Large intestine (tissue), 3 donors: ENCODE measurements around the gene WDR48. TPM values are rescaled to one million over a fixed set of nuclear protein-coding genes. Genes with fewer than 3 reads are reported as not detected.

ENCODE experiments used
- DNase-seq, 2 donors: peaks; one replicate each; pipeline versions ENCODE4 v3.0.0 to v3.0.0-alpha.2; 2013
- H3K27ac ChIP-seq: one replicate; pipeline ENCODE4 v1.5.1; 2013; ENCODE audit warnings: low read length
- H3K27me3 ChIP-seq: 2 replicates; pipeline ENCODE4 v1.6.1; 2013; ENCODE audit warnings: low read length; ENCODE audit not compliant: control insufficient read depth, insufficient read depth
- H3K36me3 ChIP-seq: 2 replicates; pipeline ENCODE4 v1.6.1; 2013; ENCODE audit warnings: low read length; ENCODE audit not compliant: control insufficient read depth, insufficient read depth
- H3K4me1 ChIP-seq: one replicate; pipeline ENCODE4 v1.6.1; 2013; ENCODE audit warnings: low read length; ENCODE audit not compliant: control insufficient read depth, insufficient read depth
- H3K4me3 ChIP-seq: one replicate; pipeline ENCODE4 v1.5.1; 2013; ENCODE audit warnings: low read length
- H3K9me3 ChIP-seq: one replicate; pipeline ENCODE4 v1.6.1; 2013; ENCODE audit warnings: mild to moderate bottlenecking, low read depth, low read length, moderate library complexity; ENCODE audit not compliant: control insufficient read depth
- WGBS: methylation state at CpG from one replicate; pipeline ENCODE4 v1.1.5; 2013; ENCODE audit warnings: low lambda C conversion rate; ENCODE audit not compliant: insufficient coverage; 5-methylcytosine and 5-hydroxymethylcytosine counted together
- polyA plus RNA-seq: library from polyadenylated mRNA; unstranded; fragments of 120-200 nt; gene quantifications from one replicate; pipeline ENCODE4 v1.2.1, GENCODE V29; 2013

Gene WDR48
- polyA plus RNA-seq, 1 donor = 40.0 TPM

DNA sequence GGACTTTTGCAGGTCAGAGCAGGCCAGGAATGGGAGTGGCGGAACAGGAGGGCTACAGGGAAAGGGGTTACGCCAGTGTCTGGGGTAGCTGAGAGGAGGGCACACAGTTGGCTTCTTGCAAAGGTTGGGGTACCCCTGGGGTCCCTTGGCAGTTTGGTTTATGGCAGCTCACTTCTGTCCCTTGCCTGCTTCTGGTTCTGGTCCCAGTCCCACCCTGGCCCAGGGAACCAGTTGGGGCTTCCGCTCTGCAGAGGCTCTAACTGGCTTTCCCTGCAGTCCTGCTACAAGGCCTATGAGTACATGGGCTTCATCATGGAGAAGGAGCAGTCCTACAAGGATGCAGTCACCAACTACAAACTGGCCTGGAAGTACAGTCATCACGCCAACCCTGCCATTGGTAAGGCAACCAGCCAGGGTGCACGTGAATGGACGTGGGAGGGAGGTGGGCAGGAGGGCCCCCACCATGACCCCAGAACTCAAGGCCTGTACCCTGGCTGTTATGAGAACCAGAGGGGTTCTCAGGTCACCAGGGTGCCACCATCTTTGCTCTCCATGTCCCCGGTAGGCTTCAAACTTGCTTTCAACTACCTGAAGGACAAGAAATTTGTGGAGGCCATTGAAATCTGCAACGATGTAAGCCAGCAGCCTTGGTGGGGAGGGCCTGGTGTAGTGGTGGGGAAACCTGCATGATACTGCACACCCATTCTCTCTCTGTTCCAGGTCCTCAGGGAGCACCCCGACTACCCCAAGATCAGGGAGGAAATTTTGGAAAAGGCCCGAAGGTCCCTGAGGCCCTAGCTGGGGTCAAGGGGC, 86.4 kb downstream of the WDR48 start:
- WGBS = no CpG with 5 or more reads among the region's 10 CpGs
- no peak for DNase-seq
- H3K4me1 ChIP-seq = peaks cover 20% of the 10 kb centered on the region

DNA sequence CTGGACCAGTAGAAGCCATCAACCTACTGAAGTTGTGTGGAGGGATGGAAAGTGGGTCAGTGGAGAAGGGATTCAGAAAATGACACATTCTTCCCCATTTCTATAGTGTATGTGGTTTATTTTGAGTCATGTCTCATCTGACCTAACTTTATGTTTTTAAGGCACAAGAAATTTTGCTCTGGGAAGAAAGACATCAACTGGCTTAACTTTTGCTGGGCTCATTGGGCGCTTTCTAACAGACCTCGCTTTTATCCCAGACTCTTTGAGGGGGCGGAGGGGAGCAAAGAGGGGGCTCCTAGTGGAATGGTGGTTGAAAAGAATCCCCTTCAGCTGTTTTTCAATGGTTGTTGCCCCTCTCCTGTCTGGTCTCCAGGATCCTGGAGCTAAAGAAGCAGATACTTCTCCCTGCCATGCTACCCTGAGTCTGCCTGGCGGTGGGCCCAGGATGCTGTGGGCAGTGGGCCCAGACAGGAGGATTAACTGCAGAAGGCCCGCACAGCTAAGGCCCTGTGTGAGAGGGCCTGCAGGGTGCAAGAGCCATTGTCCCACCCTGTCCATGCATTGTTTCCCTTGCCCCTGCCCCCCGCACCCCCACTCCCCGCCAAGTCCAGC, 87.1 kb downstream of the WDR48 start:
- Histone ChIP-seq H3K4me1 (peaks cover 20% of the 10 kb centered on the region), H3K36me3 (peaks cover 32% of the 10 kb centered on the region), H3K9me3 (no peaks in the 10 kb centered on the region), H3K4me3 (no peak overlapping the region), H3K27me3 (no peaks in the 10 kb centered on the region), H3K27ac (no peak overlapping the region)
- no peak for DNase-seq
- WGBS = no CpG with 5 or more reads among the region's 7 CpGs

More for the DNA sequence above, 86.4 kb downstream of the WDR48 start:
- peaks cover 24% of the 10 kb centered on the region for H3K36me3 ChIP-seq
- H3K27me3 ChIP-seq = no peaks in the 10 kb centered on the region
- H3K4me3 ChIP-seq = no peak overlapping the region
- H3K9me3 ChIP-seq = no peaks in the 10 kb centered on the region
- H3K27ac ChIP-seq = no peak overlapping the region

DNA sequence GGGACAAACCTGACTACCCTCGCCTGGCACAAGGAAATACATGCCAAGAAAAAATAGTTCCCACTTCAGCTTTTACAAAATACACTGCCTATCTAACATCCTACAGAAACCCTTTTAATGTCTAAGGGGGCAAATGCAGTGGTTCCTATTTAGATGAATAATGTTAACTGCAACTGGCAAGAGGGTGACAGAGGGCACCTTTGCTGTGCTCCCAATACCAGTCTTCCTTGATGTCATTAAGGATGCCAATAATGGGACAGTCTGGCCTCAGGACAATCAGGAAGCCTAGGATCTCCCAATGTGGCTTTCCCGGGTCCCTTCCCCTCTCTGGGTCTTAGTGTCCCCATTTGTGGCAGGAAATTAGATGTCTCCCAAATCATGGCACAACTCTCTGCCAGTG, 87.6 kb downstream of the WDR48 start:
- no peak for DNase-seq
- Histone ChIP-seq H3K27me3 (no peaks in the 10 kb centered on the region), H3K4me1 (peaks cover 20% of the 10 kb centered on the region), H3K36me3 (peaks cover 37% of the 10 kb centered on the region), H3K4me3 (no peak overlapping the region), H3K9me3 (no peaks in the 10 kb centered on the region), H3K27ac (no peak overlapping the region)
- no CpG with 5 or more reads among the region's 2 CpGs for WGBS

DNA sequence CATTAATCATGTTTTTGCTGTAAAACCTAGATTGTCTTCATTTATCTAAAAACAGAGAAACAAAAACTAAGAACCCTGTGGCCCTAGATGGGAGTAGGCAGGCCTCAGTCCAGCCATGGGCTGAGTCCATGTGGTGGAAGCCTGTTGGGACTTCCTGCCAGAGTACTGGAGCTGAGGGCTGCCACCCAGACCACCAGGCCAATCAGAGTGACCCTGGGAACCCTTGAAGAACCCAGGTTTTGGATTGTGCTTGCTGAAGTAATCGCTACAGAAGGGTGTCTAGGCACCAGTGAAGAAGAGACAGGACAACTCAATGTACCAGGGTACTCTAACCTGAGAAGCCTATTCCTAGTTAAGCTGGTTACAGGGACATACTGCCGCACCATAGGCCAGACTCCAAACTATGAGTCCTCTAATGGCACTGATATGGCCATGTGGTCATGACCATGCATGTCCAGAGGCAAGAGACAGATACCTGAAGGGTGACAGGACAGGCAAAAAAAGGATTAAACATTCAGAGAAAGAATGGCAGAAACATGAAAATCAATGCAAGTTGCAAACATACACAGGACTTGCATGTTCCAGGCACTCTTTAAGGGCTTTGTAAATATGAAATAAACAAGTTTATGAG, 88.6 kb downstream of the WDR48 start:
- Histone ChIP-seq H3K27ac (no peak overlapping the region), H3K9me3 (no peaks in the 10 kb centered on the region), H3K36me3 (peaks cover 46% of the 10 kb centered on the region), H3K4me3 (no peak overlapping the region), H3K4me1 (peaks cover 20% of the 10 kb centered on the region), H3K27me3 (no peaks in the 10 kb centered on the region)
- DNase-seq = no peak
- no CpG with 5 or more reads among the region's 2 CpGs for whole genome bisulfite sequencing

DNA sequence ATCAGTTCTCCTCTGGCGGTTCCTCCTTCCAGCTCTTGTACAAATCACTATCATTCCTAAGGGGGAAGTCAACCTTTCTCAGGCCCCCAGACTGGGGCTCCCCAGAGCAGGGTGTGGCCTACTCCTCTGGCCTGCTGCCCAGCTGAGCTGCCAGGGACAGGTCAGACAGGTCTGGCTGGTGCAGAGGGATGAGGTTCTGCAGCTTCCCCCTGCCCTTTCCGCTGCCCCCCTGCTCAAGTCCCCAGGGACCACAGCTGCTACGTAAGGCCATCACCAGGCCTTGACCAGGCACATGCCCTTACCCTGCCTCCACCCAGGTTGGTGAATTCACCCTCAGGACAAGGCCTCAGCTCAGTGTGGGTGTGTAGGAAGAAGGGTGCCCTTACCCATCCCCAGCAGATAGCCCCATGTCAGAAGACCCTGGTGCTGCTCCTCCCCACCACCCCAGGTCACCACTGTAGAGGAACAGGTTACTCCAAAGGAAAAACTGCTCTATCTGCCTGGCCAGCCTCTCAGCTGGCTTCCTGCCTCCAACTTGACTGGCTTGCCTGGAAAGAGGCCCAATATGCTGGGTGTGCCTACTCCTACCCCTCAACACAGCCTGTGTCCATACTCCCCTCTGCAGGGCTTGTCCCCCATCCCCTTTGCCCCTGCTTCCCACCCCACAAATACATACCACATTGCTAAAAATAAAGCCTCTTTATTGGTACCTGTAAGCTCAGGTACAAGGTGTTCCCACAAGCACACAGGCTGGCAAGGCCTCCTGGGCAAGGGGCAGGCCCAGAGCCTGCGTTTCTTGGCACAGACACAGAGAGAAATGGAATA, 89.6 kb downstream of the WDR48 start:
- peak; percentile 63 to 77 for DNase-seq

DNA sequence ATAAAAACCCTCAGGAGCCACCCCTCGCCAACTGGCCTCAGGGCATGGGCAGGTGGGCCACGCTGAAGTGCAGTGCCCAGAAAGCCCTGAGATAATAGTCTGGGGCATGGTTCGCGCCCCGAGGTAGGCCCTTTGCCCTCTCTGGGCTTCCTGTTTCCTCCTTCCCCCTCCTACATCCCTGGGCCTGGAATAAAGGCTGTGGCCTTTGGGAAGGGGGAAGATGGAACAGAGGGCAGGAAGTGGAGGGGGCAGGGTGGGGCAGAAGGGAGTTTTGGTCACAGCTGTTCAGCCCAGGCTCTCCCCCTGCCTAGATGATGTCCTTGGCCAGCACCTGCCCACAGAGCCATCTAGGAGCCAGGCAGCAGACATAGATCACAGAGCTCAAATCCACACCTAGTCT, 90.3 kb downstream of the WDR48 start:
- peak overlapping the region; percentile 16 for H3K27ac ChIP-seq
- DNase-seq = peak in 1 of 2 donors; percentile 53
- no peaks in the 10 kb centered on the region for H3K9me3 ChIP-seq
- no peaks in the 10 kb centered on the region for H3K27me3 ChIP-seq
- H3K4me1 ChIP-seq = peaks cover 34% of the 10 kb centered on the region
- H3K4me3 ChIP-seq = no peak overlapping the region
- H3K36me3 ChIP-seq = peaks cover 56% of the 10 kb centered on the region
- WGBS = no CpG with 5 or more reads among the region's 5 CpGs

More for the DNA sequence above, 89.6 kb downstream of the WDR48 start:
- no peaks in the 10 kb centered on the region for H3K27me3 ChIP-seq
- no peaks in the 10 kb centered on the region for H3K9me3 ChIP-seq
- no CpG with 5 or more reads among the region's 4 CpGs for WGBS
- peak overlapping the region; percentile 16 for H3K27ac ChIP-seq
- H3K4me1 ChIP-seq = peaks cover 27% of the 10 kb centered on the region
- peaks cover 53% of the 10 kb centered on the region for H3K36me3 ChIP-seq
- no peak overlapping the region for H3K4me3 ChIP-seq

DNA sequence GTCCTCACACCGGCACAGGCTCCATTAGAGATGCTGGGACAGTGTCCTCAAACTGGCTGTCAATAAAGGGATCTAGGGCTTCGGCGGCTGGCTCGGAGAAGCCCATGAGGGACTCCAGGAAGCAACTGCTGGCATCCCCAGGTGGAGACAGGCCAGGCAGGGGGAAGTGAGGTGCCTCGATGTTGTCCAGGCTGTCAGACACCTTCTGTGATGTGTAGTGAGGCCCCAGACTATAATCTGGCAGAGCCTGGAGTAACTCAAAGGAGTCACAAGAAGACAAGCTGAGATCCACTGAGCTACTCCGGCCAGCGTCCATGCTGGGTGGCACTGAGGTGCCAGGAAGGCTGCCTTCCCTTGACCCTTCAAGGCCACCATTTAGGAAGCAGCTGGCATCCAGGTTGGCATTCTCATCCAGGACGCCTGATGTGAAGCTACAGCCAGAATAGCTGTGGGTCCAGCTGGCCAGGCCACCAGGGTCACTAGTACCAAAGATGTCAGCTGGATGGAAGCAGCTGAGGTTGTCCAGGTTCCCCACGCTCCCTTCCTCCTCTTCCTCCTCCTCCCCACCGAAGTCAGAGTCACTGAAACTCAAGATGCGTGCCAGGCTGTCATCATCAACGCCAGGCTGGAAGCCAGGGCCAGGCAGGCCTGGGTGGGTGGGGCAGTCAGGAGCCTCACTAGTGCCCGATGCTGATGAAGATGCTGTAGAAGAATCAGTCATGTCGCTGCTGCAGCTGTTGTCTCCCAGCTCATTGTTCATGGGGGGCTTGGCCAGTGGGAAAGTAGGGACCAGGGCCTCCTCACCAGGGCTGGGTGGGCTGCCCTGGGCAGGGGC, 91.5 kb downstream of the WDR48 start:
- peaks cover 46% of the 10 kb centered on the region for H3K4me1 ChIP-seq
- DNase-seq = no peak
- H3K27me3 ChIP-seq = no peaks in the 10 kb centered on the region
- WGBS = no CpG with 5 or more reads among the region's 14 CpGs
- H3K36me3 ChIP-seq = peaks cover 56% of the 10 kb centered on the region
- H3K27ac ChIP-seq = no peak overlapping the region
- H3K4me3 ChIP-seq = no peak overlapping the region
- no peaks in the 10 kb centered on the region for H3K9me3 ChIP-seq

DNA sequence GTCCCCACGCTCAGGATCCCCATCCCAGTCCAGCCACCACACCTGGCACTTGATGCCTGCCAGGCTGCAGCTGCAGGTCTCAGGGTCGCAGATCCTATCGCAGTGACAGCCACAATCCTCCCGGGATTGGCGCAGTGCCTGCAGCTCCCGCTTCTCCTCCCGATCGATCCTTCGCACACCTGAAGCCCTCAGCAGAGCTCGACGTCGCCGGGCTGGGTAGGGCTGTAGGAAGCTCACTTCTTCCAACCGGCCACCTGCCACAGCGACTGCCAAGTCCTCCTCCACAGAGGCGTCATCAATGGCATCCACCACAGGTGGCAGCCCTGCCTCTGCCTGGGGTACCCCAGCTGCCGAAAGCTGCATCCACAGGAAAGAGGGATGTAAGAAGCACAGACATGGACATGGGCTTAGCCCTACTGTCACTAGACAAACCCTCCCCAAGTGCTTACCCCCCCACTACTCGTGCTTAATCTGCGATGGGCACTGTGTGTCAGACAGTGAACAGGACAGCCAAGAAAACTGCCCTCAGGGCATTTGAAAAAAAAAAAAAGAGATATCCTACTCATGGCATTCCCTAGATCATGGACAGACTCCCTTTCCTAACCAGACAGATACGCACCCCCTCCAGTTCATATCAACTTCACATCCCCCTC, 92.4 kb downstream of the WDR48 start:
- WGBS = no CpG with 5 or more reads among the region's 20 CpGs
- Histone ChIP-seq H3K27ac (no peak overlapping the region), H3K27me3 (no peaks in the 10 kb centered on the region), H3K4me3 (no peak overlapping the region), H3K36me3 (peaks cover 56% of the 10 kb centered on the region), H3K9me3 (no peaks in the 10 kb centered on the region), H3K4me1 (peaks cover 55% of the 10 kb centered on the region)
- DNase-seq = no peak

DNA sequence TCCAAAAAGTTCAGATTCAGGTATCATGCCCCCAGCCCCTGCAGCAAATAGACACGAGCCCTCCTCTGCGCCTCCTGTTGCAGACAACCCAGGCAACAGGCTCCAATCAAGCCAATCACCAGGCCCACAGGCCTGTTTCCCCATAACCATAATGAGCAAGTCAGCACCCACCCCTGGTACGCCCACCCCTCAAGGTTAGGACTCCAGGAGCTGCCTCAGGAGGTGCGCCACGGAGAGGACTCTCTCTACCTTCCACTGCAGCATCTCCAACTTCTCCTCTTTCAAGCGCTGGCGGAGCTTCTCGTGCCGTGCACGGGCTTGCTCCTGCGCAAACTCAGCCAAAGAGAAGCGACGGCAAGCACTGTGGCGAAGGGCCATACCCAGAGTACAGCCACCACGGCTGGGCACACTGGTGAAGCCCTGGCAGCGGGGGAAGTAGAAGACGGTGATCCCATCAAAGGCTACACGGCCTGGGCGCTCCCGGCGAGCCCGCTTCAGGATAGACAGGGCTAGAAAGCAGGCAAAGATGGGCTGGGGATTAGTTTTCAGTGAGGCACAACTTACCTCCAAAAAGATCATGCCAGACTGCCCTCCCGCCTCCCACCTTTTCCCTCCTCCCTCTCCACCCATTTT, 93.0 kb downstream of the WDR48 start:
- Histone ChIP-seq H3K4me3 (no peak overlapping the region), H3K9me3 (no peaks in the 10 kb centered on the region), H3K27ac (no peak overlapping the region), H3K36me3 (peaks cover 56% of the 10 kb centered on the region), H3K4me1 (peaks cover 61% of the 10 kb centered on the region), H3K27me3 (no peaks in the 10 kb centered on the region)
- no CpG with 5 or more reads among the region's 23 CpGs for WGBS
- DNase-seq = no peak
